ENCODE measurements around the gene ERBB3.
A peak's percentile ranks its signal among the peaks of the same experiment; 100 is the strongest.

Gene ERBB3

GRCh38 chr12:56098592-56098991 is 18.6 kb downstream of the ERBB3 start:
- TF ChIP-seq CTCF (IDR thresholded peaks at IDR 0.05) (no peak), ZFX (IDR thresholded peaks at IDR 0.05; ENCODE audit: borderline replicate concordance) (no peak)
- no peak overlapping the region for H3K27ac ChIP-seq

- TF ChIP-seq ZFX (IDR thresholded peaks at IDR 0.05; ENCODE audit: borderline replicate concordance): no peak
- no peak for TF ChIP-seq CTCF (IDR thresholded peaks at IDR 0.05)
- peak overlapping the region; percentile 20 for H3K27ac ChIP-seq
Measured at GRCh38 chr12:56099787-56100186, 19.8 kb downstream of the ERBB3 start.

- TF ChIP-seq CTCF (IDR thresholded peaks at IDR 0.05): no peak
- no peak for TF ChIP-seq ZFX (IDR thresholded peaks at IDR 0.05; ENCODE audit: borderline replicate concordance)
- peak overlapping the region; percentile 92; the same call in 1 of the 2 replicates for H3K27ac ChIP-seq
Measured at GRCh38 chr12:56101045-56101444, 21.1 kb downstream of the ERBB3 start.

GRCh38 chr12:56102683-56103065 is 22.7 kb downstream of the ERBB3 start:
- TF ChIP-seq CTCF (IDR thresholded peaks at IDR 0.05): no peak
- no peak for TF ChIP-seq ZFX (IDR thresholded peaks at IDR 0.05; ENCODE audit: borderline replicate concordance)
- peak overlapping the region; percentile 92 for H3K27ac ChIP-seq

- no peak for TF ChIP-seq ZFX (IDR thresholded peaks at IDR 0.05; ENCODE audit: borderline replicate concordance)
- H3K27ac ChIP-seq: peak overlapping the region; percentile 92
Measured at GRCh38 chr12:56103066-56103711, 23.2 kb downstream of the ERBB3 start.

- H3K27ac ChIP-seq: peak overlapping the region; percentile 92
- TF ChIP-seq ZFX (IDR thresholded peaks at IDR 0.05; ENCODE audit: borderline replicate concordance) (no peak), CTCF (IDR thresholded peaks at IDR 0.05) (no peak)
Measured at GRCh38 chr12:56103823-56104108, 23.8 kb downstream of the ERBB3 start.

- TF ChIP-seq ZFX (IDR thresholded peaks at IDR 0.05; ENCODE audit: borderline replicate concordance): no peak
- no peak for TF ChIP-seq CTCF (IDR thresholded peaks at IDR 0.05)
- peak within 1 kb of the TSS; percentile 92 for H3K27ac ChIP-seq
Measured at GRCh38 chr12:56104109-56104814, 24.3 kb downstream of the ERBB3 start, which contains the start of gene PA2G4. Gene PA2G4, plus strand, starts transcription at chr12:56104559. Its CDS starts 179 bp downstream, at chr12:56104738.

Data from 22Rv1 (cell line).